Esophagus squamous epithelium (tissue), 5 donors: ENCODE data around the gene E4F1. TPM values are rescaled to one million over a fixed set of nuclear protein-coding genes. Genes with fewer than 3 reads are reported as not detected.
A peak's percentile ranks its signal among the peaks of the same experiment; 100 is the strongest.

Source experiments
- DNase-seq: peaks from one replicate; lab custom pipeline; 2025; lab: John Stamatoyannopoulos, UW
- H3K27ac ChIP-seq, 4 donors: fragments of 200-600 bp; sonication (generic); one replicate each; pipeline ENCODE4 v1.5.1; 2016 to 2019; ENCODE audit warnings: mild to moderate bottlenecking in 1 of 4
- H3K27me3 ChIP-seq, 4 donors: fragments of 200-600 bp; sonication (generic); 1 replicate in 3 of 4; 2 replicates in 1 of 4; pipeline versions ENCODE4 v1.5.1 to v1.6.0; 2017 to 2021; ENCODE audit warnings: antibody characterized with exemption in 1 of 4
- H3K36me3 ChIP-seq, 3 donors: fragments of 200-600 bp; sonication (generic); one replicate each; pipeline ENCODE4 v1.5.1; 2016 to 2019
- H3K4me1 ChIP-seq, 3 donors: fragments of 200-600 bp; sonication (generic); one replicate each; pipeline ENCODE4 v1.5.1; 2017 to 2019
- H3K4me3 ChIP-seq, 4 donors: fragments of 200-600 bp; sonication (generic); 1 replicate in 3 of 4; 2 replicates in 1 of 4; pipeline ENCODE4 v1.5.1; 2016 to 2019; ENCODE audit warnings: mild to moderate bottlenecking in 2 of 4, moderate library complexity in 1 of 4
- H3K9me3 ChIP-seq, 3 donors: fragments of 200-600 bp; sonication (generic); one replicate each; pipeline ENCODE4 v1.5.1; 2016 to 2019
- CTCF ChIP-seq, 6 experiments: fragments of 450-650 bp in 4 of 6; fragments of 200-600 bp in 2 of 6; sonication (generic) in 2 of 6; IDR thresholded peaks; one replicate each; pipeline ENCODE4 v1.5.1; 2016 to 2019; ENCODE audit warnings: antibody characterized with exemption in 6 of 6, mild to moderate bottlenecking in 4 of 6, moderate library complexity in 4 of 6
- POLR2A ChIP-seq, 4 donors: fragments of 450-650 bp; IDR thresholded peaks; one replicate each; pipeline ENCODE4 v1.6.1; 2017; ENCODE audit warnings: antibody characterized with exemption in 4 of 4, mild to moderate bottlenecking in 4 of 4, moderate library complexity in 3 of 4
- WGBS, 2 donors: methylation state at CpG; one replicate each; pipeline ENCODE4 v1.1.5; 2018; 5-methylcytosine and 5-hydroxymethylcytosine counted together
- intact Hi-C: fragments of 100-400 bp; cut with DNase I; formaldehyde crosslinking; loops from one replicate; pipeline ENCODE4 v1.15.0; 2022
- total RNA-seq, 4 donors: library from RNA; depleted of rRNA; stranded (reverse); fragments of >200 nt; gene quantifications; one replicate each; pipeline ENCODE4 v1.1.0, GENCODE V29; 2016
- donor health status: DM: yes; HTN: yes; CAD: no.

E4F1 gene
- total RNA-seq, 4 donors from 2014 or later = 16.8 to 25.6 (median 19.2) TPM

- H3K9me3 ChIP-seq = no peaks in the 10 kb centered on the region
- H3K27ac ChIP-seq = peak overlapping the region in 1 of 4 donors; percentile 21
- peak overlapping the region in 1 of 4 donors; percentile 27 for H3K4me3 ChIP-seq
- DNase-seq = no peak
- H3K27me3 ChIP-seq = no peaks in the 10 kb centered on the region
- WGBS, 2 donors = no CpG with 5 or more reads among the region's 31 CpGs
- H3K4me1 ChIP-seq = peaks cover 0 to 35% (median 15%) of the 10 kb centered on the region in 3 donors
- TF ChIP-seq POLR2A (IDR thresholded peaks at IDR 0.05) (no peak), CTCF (IDR thresholded peaks at IDR 0.05) (no peak)
- intact Hi-C loops = no loop called here
- H3K36me3 ChIP-seq = peaks cover 16 to 40% (median 19%) of the 10 kb centered on the region in 3 donors
These were observed 43.8 kb upstream of the E4F1 start for GRCh38 chr16:2179576-2179975.

DNA sequence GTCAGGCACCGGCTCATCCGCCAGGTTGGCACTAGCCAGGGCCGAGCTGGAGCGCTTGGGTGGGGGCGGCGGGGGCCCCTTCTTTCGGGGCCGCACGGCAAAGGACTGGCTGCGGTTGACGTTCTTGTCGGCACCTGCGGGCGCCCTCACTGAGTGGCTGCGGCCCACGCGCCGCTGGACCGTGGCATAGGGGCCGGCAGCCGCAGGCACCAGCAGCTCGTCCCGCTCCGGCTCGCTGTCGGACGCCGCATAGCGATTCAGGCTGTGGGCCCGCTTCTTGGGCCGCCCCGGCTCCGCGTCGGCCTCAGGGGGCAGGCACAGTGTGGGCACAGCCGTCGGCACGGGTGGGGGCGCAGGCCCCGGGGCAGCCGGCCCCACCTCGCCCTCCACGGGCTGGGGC lies 42.9 kb upstream of the E4F1 start:
- H3K4me1 ChIP-seq = peaks cover 0 to 27% (median 15%) of the 10 kb centered on the region in 3 donors
- TF ChIP-seq POLR2A (IDR thresholded peaks at IDR 0.05) = no peak
- no peak for TF ChIP-seq CTCF (IDR thresholded peaks at IDR 0.05)
- H3K27ac ChIP-seq = no peak overlapping the region
- no peaks in the 10 kb centered on the region for H3K9me3 ChIP-seq
- 100% methylated on average over 1 of the region's 43 CpGs; no CpG with 5 or more reads in 1 of the 2 donors for WGBS, 2 donors
- H3K4me3 ChIP-seq = no peak overlapping the region
- no peaks in the 10 kb centered on the region for H3K27me3 ChIP-seq
- peaks cover 7 to 31% (median 10%) of the 10 kb centered on the region in 3 donors for H3K36me3 ChIP-seq
- intact Hi-C loops = no loop called here
- DNase-seq = no peak

GRCh38 chr16:2180962-2181923 lies 42.1 kb upstream of the E4F1 start:
- intact Hi-C loops = no loop called here

DNA sequence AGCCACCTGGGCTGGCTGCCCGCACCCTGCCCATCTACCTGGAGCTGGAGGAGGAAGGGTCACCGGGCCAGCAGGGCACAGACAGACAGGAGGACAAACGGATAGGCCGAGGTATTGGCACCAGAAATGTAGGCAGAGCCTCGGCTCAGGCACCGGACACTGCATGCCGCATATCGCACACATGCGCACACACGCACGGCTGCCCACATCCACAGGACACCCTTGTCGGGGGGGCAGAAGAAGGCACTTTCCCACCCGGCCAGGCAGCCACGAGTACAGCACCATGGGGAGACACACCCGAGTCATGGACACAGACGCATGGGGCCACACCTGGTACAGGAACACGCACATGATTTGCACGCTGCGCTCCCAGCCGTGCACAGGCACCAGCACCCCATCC lies 41.4 kb upstream of the E4F1 start:
- peaks cover 0 to 16% (median 0%) of the 10 kb centered on the region in 3 donors for H3K36me3 ChIP-seq
- no peaks in the 10 kb centered on the region for H3K27me3 ChIP-seq
- no peaks in the 10 kb centered on the region for H3K9me3 ChIP-seq
- no peak overlapping the region for H3K27ac ChIP-seq
- no peak overlapping the region for H3K4me3 ChIP-seq
- no peak for DNase-seq
- intact Hi-C loops = no loop called here
- H3K4me1 ChIP-seq = peaks cover 0 to 15% (median 6%) of the 10 kb centered on the region in 3 donors
- WGBS, 2 donors = 86% methylated on average over 10 of the region's 20 CpGs; no CpG with 5 or more reads in 1 of the 2 donors
- TF ChIP-seq POLR2A (IDR thresholded peaks at IDR 0.05) (no peak), CTCF (IDR thresholded peaks at IDR 0.05) (no peak)

More at GRCh38 chr16:2180962-2181923, 42.1 kb upstream of the E4F1 start:
- WGBS, 2 donors = 97 to 100% methylated on average over 1 to 5 of the region's 46 CpGs
- Histone ChIP-seq H3K9me3 (no peaks in the 10 kb centered on the region), H3K4me3 (no peak overlapping the region), H3K4me1 (peaks cover 0 to 21% (median 7%) of the 10 kb centered on the region in 3 donors), H3K27ac (no peak overlapping the region), H3K36me3 (peaks cover 0 to 23% (median 4%) of the 10 kb centered on the region in 3 donors), H3K27me3 (no peaks in the 10 kb centered on the region)
- no peak for DNase-seq
- TF ChIP-seq POLR2A (IDR thresholded peaks at IDR 0.05) = no peak
- no peak for TF ChIP-seq CTCF (IDR thresholded peaks at IDR 0.05)

GRCh38 chr16:2183671-2184070 lies 39.7 kb upstream of the E4F1 start:
- 91 to 93% methylated on average over 7 to 8 of the region's 30 CpGs for WGBS, 2 donors
- Histone ChIP-seq H3K36me3 (no peaks in the 10 kb centered on the region), H3K27ac (no peak overlapping the region), H3K9me3 (no peaks in the 10 kb centered on the region), H3K4me1 (peaks cover 0 to 9% (median 6%) of the 10 kb centered on the region in 3 donors), H3K4me3 (no peak overlapping the region), H3K27me3 (no peaks in the 10 kb centered on the region)
- no peak for DNase-seq
- TF ChIP-seq CTCF (IDR thresholded peaks at IDR 0.05) = no peak
- no peak for TF ChIP-seq POLR2A (IDR thresholded peaks at IDR 0.05)
- intact Hi-C loops = no loop called here
